ACC112 (cell line): ENCODE data around the gene BBS2.

Experiments
- H2AFZ ChIP-seq: fragments of 200-600 bp; sonication (generic); one replicate; pipeline ENCODE4 v1.6.0; 2017; ENCODE audit warnings: antibody characterized with exemption, low read length; ENCODE audit not compliant: unreplicated experiment
- H3K27ac ChIP-seq: fragments of 200-600 bp; sonication (generic); 2 replicates; pipeline ENCODE4 v1.5.1; 2014; ENCODE audit warnings: low read depth, mild to moderate bottlenecking, antibody characterized with exemption, low read length, moderate library complexity
- H3K27me3 ChIP-seq: fragments of 200-600 bp; sonication (generic); 2 replicates; pipeline ENCODE4 v1.6.1; 2014; ENCODE audit warnings: mild to moderate bottlenecking, antibody characterized with exemption, low read length, moderate library complexity, mixed read lengths; ENCODE audit not compliant: insufficient read depth
- H3K36me3 ChIP-seq: fragments of 200-600 bp; sonication (generic); 2 replicates; pipeline ENCODE4 v1.6.1; 2016; ENCODE audit warnings: mild to moderate bottlenecking, antibody characterized with exemption, low read length, moderate library complexity, mixed read lengths; ENCODE audit not compliant: insufficient read depth
- H3K4me1 ChIP-seq: fragments of 200-600 bp; sonication (generic); one replicate; pipeline ENCODE4 v1.6.1; 2016; ENCODE audit warnings: low read length, mixed read lengths; ENCODE audit not compliant: insufficient read depth, unreplicated experiment, control insufficient read depth
- H3K4me3 ChIP-seq: fragments of 200-600 bp; sonication (generic); 2 replicates; pipeline ENCODE4 v1.5.1; 2014; ENCODE audit warnings: mild to moderate bottlenecking, low read depth, low read length
- H3K79me2 ChIP-seq: fragments of 200-600 bp; sonication (generic); one replicate; pipeline ENCODE4 v1.6.0; 2016; ENCODE audit warnings: low read length; ENCODE audit not compliant: control insufficient read depth, unreplicated experiment, insufficient read depth

Gene BBS2

DNA sequence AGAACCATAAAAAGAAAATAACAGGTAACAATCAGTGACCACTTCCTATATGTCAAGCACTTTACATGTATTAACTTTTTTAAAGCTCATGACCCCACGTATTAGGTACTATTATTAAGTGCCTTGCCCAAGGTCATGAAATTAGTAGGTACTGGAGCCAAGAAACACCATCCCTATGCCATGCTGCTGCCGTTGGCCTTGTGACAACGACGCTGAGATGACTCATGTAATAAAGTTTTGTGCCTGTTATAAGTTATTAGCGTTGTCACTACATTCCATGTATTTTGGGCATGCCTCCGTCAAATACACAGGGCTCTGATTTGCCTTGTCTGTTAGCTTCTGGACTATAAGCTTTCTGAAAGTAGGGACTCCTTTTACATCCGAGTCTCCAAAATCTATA, 1.4 kb downstream of the BBS2 start:
- Histone ChIP-seq H3K4me1 (peaks cover 31% of the 10 kb centered on the region), H2AFZ (no peak overlapping the region), H3K79me2 (peaks cover 20% of the 10 kb centered on the region), H3K27ac (no peak overlapping the region), H3K4me3 (peak overlapping the region; percentile 42), H3K36me3 (no peaks in the 10 kb centered on the region), H3K27me3 (no peaks in the 10 kb centered on the region)

GRCh38 chr16:56517206-56517605, 2.6 kb downstream of the BBS2 start:
- H3K79me2 ChIP-seq: peaks cover 20% of the 10 kb centered on the region
- H3K4me3 ChIP-seq: no peak overlapping the region
- H2AFZ ChIP-seq: no peak overlapping the region
- no peaks in the 10 kb centered on the region for H3K27me3 ChIP-seq
- H3K4me1 ChIP-seq: peaks cover 31% of the 10 kb centered on the region
- H3K36me3 ChIP-seq: no peaks in the 10 kb centered on the region
- no peak overlapping the region for H3K27ac ChIP-seq

DNA sequence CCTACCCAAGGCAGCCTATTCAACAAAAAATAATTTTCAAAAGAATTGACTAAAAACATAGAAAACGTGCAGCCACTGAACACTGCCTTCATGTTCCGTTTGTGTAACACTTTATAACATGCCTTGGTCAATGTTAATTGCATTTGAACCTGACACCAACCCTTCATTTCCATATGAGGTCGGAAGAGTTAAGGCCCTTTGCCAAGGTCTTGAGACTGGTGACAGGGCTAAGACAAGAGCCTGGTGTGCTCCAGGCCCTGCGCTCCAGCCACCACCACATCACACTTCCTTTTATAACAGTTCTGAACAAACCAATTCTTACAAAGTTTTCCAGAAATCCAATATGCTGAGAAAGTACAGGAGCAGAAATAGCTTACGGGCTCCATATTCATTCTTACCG, 4.2 kb downstream of the BBS2 start:
- H3K4me1 ChIP-seq: peaks cover 31% of the 10 kb centered on the region
- no peaks in the 10 kb centered on the region for H3K27me3 ChIP-seq
- no peak overlapping the region for H3K4me3 ChIP-seq
- peaks cover 25% of the 10 kb centered on the region for H3K79me2 ChIP-seq
- no peak overlapping the region for H2AFZ ChIP-seq
- H3K36me3 ChIP-seq: no peaks in the 10 kb centered on the region
- H3K27ac ChIP-seq: no peak overlapping the region

DNA sequence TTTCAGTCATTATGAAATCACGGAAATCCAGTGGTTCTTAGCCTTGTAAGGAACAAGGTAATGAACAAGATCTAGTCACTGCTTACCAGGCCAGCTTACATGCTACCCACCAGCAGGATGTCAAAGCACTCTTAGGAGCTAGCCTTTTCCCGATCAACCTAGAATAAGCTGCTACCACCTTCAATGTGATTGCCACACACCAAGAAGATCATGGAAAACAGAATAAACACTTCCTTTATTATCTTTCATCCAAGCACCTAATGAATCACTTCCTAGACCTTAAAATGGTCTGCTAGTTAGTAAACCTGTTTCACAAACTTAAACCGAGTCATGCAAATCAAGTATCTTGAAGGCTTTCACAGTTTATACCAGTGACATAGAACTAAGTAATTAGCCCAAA, 5.0 kb downstream of the BBS2 start:
- H3K4me3 ChIP-seq: no peak overlapping the region
- H3K79me2 ChIP-seq: peaks cover 25% of the 10 kb centered on the region
- no peak overlapping the region for H2AFZ ChIP-seq
- no peaks in the 10 kb centered on the region for H3K27me3 ChIP-seq
- peaks cover 24% of the 10 kb centered on the region for H3K4me1 ChIP-seq
- H3K36me3 ChIP-seq: 0 out of 2 replicates have a peak, but pooled peaks cover 6% of the 10 kb centered on the region
- H3K27ac ChIP-seq: no peak overlapping the region

DNA sequence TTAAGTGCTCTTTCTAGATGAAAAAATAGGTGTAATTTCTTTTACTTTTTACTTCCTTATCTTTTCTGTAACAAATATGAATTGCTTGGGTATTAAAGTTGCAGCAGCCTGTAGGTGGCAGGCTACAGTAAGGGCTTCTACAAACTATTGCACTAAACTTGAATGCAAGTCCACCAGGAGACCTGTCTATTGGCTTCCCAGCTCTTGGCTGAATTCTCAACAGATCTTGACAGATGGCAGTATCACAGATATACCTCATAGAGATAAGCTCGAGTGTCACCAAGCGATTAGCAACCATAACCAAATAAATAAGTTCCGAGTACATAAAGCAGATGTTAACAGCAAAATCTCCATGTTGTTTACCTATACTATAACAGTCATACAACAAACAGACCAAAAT, 5.9 kb downstream of the BBS2 start:
- H3K79me2 ChIP-seq: peaks cover 25% of the 10 kb centered on the region
- no peak overlapping the region for H2AFZ ChIP-seq
- no peak overlapping the region for H3K27ac ChIP-seq
- no peaks in the 10 kb centered on the region for H3K27me3 ChIP-seq
- H3K4me1 ChIP-seq: peaks cover 24% of the 10 kb centered on the region
- no peak overlapping the region for H3K4me3 ChIP-seq
- H3K36me3 ChIP-seq: 0 out of 2 replicates have a peak, but pooled peaks cover 10% of the 10 kb centered on the region

DNA sequence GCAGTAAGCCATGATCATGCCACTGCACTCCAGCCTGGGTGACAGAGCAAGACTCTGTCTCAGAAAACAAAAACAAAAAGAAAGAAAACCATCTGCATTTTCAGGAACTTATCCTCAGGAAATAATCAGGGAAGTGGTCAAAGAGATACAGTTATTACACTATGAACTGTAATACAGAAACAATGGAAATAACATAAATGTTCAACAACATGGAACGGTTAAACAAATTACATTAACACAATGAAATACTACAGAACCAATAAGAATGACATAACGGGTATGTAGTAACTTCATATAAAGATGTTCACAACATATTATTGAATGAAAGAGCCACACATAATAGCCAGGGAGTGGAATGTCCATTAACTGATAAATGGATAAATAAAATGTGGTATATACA, 6.7 kb downstream of the BBS2 start:
- Histone ChIP-seq H3K27me3 (no peaks in the 10 kb centered on the region), H3K27ac (no peak overlapping the region), H3K36me3 (0 out of 2 replicates have a peak, but pooled peaks cover 12% of the 10 kb centered on the region), H3K4me1 (peaks cover 16% of the 10 kb centered on the region), H3K79me2 (peaks cover 18% of the 10 kb centered on the region), H2AFZ (no peak overlapping the region), H3K4me3 (no peak overlapping the region)

DNA sequence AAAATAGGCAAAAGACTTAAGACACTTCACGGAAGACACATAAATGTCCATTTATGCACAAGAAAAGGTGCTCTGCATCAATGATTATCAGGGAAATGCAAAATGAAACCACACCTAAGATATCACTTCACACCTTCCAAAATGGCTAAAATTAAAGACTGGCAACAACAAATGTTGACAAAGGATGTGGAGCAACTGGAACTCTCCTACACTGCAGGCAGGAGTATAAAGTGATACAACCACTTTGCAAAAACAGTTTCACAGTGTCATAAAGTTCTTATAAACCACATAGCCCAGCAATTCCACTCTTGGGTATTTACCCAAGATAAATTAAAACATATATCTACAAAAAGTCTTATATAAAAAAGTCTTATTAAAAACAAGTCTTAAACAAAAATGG, 7.8 kb downstream of the BBS2 start:
- no peak overlapping the region for H3K27ac ChIP-seq
- no peaks in the 10 kb centered on the region for H3K27me3 ChIP-seq
- peaks cover 8% of the 10 kb centered on the region for H3K4me1 ChIP-seq
- H3K79me2 ChIP-seq: peaks cover 9% of the 10 kb centered on the region
- no peak overlapping the region for H3K4me3 ChIP-seq
- H3K36me3 ChIP-seq: 0 out of 2 replicates have a peak, but pooled peaks cover 12% of the 10 kb centered on the region
- H2AFZ ChIP-seq: no peak overlapping the region

DNA sequence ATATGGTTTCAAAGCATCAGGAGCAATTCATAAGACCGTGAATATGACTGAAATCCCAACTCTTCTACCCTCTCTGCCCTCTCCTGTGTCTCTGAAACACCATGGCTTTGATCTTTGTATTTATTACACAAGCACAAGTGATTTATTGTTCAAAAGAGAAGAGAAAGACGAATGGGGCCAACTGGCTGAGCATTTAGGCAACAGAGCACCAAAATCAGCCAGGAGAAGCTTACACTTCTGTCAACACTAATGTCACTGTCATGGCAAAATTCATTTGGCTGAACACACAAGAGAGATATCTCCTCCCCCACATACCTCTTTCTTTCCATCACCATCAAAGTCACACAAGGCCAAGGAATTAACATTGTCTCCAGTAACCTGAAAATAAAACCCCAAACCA, 9.3 kb downstream of the BBS2 start:
- Histone ChIP-seq H3K27ac (no peak overlapping the region), H3K27me3 (no peaks in the 10 kb centered on the region), H3K36me3 (0 out of 2 replicates have a peak, but pooled peaks cover 12% of the 10 kb centered on the region), H3K4me1 (peaks cover 8% of the 10 kb centered on the region), H3K79me2 (peaks cover 5% of the 10 kb centered on the region), H3K4me3 (no peak overlapping the region), H2AFZ (no peak overlapping the region)

- H3K27me3 ChIP-seq: no peaks in the 10 kb centered on the region
- H3K4me3 ChIP-seq: no peak overlapping the region
- H3K4me1 ChIP-seq: no peaks in the 10 kb centered on the region
- H3K27ac ChIP-seq: 0 out of 2 replicates have a peak overlapping the region, but pooled peaks have one; percentile 4
- H2AFZ ChIP-seq: no peak overlapping the region
- H3K36me3 ChIP-seq: peaks cover 26% of the 10 kb centered on the region
- H3K79me2 ChIP-seq: peaks cover 5% of the 10 kb centered on the region
Observed at GRCh38 chr16:56506941-56507340, 12.9 kb downstream of the BBS2 start.

DNA sequence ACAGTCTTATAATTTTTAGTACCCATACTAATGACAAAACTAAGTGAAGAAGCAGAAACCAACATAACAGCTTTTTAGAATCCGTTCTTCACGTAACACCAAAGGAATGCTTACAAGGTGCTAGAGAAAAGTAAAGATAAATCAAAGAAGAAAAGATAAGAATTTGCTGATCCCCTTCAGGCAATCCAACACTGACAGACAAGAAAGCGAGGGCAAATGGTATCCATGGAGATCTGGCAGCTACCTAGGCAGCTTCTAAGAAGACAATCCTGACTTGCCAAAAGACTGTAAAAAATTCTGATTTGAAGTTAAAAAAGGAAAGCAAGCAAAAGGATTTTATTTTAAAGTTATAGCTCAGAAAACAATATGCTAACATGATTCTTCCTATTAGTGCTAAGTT, 14.6 kb downstream of the BBS2 start:
- Histone ChIP-seq H2AFZ (no peak overlapping the region), H3K4me3 (no peak overlapping the region), H3K79me2 (no peaks in the 10 kb centered on the region), H3K27me3 (no peaks in the 10 kb centered on the region), H3K36me3 (peaks cover 31% of the 10 kb centered on the region), H3K27ac (no peak overlapping the region), H3K4me1 (no peaks in the 10 kb centered on the region)

GRCh38 chr16:56493815-56494214, 26.0 kb downstream of the BBS2 start:
- H3K79me2 ChIP-seq: no peaks in the 10 kb centered on the region
- no peak overlapping the region for H3K4me3 ChIP-seq
- H3K36me3 ChIP-seq: peaks cover 17% of the 10 kb centered on the region
- no peak overlapping the region for H3K27ac ChIP-seq
- no peaks in the 10 kb centered on the region for H3K27me3 ChIP-seq
- no peaks in the 10 kb centered on the region for H3K4me1 ChIP-seq
- H2AFZ ChIP-seq: no peak overlapping the region
